GM18909 (cell line): Measurements from ENCODE around the gene MTCH1.
"Not testable (repeated sequence)": the region's sequence is repeated elsewhere in the genome, so short reads cannot be mapped to it uniquely, and the experiment has no call there.

ENCODE experiments used
- ATAC-seq: cut with Tn5 transposase; IDR thresholded peaks from one replicate; pipeline ENCODE4 v1.9.1; 2021; ENCODE audit warnings: mild to moderate bottlenecking; ENCODE audit not compliant: unreplicated experiment, poor library complexity

MTCH1 gene

DNA sequence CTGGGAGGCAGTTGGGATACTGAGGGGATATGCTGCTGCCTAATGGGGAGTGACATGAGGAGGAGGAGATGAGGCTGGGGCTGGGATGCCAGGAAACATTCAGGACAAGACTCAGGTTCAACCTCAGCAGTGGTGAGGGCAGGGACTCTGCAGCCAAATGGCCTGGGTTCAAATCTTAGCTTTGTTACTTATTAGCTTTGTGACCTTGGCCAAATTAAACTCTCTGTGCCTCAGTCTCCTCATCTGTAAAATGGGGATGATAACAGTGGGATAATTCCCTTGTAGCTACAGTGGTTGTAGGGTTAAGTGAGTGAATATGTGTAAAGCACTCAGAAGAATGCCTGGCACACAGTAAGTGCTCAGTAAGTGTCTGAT, 29.6 kb downstream of the MTCH1 start:
- no peak for ATAC-seq

DNA sequence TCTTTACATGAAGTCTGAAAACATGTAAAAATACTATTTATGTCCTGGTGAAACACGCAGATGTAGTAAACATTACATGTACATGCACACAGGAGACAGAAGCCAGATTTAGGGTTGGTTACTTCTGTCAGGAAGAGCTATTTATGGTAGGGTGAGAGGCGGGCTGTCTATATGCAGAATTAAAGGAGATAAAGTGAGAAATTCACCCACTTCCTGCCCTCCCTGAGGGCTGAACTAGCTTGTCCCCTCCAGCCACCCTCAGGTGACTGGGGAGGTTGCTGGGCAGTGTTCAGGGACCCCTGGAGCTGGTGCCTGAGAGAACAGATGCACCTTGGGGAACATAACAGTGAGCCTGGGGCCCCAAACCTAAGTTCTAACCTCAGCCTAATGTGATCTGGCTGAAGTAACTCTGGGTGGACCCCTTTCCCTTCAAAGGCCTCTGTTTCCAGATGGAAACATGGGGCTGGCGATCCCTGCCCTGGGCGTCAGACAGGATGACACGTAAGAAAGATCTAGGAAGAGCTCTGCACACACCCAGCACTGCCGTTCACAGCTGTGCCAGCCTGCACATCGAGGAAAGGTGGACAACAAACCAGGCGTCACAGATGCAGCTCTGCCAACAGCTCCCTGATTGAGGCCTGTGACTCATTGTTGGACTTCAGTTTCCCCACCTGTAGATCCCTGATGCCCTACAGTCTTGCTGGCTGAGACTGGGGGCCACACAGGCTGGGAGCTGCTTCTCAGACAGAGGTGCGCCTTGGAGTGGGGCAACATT, 30.1 kb downstream of the MTCH1 start:
- ATAC-seq: no peak

GRCh38 chr6:36955136-36955535, 30.9 kb downstream of the MTCH1 start:
- ATAC-seq: no peak

DNA sequence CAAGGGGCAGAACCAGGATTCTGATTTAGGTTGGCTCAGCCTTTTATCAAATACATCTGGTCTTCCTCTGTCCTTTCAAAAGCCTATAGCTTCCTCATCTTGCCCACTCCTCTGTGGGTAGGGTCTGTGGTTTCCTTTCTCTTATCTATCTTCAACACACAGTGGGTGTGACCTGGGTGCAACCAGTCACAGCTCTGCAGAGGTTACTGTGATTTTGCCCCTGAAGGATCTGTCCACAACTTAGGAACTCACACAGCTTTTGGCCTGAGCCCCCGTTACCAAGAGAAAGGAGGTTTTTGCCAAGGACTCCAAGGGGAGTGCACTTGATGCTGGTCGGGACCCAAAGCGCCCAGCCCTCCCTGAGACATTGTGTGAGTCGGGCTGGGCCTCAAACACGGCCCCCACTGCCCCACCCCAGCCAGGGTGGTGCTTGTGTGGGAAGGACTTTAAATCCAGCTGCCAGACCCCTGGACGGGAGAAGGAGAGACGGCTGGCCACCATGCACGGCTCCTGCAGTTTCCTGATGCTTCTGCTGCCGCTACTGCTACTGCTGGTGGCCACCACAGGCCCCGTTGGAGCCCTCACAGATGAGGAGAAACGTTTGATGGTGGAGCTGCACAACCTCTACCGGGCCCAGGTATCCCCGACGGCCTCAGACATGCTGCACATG, 31.6 kb downstream of the MTCH1 start, which contains the start of gene PI16:
TSS of gene PI16 (plus strand) at position 477 of the 670 bp plus-strand sequence. CDS start at position 500, 23 bp downstream.
- ATAC-seq: no peak

DNA sequence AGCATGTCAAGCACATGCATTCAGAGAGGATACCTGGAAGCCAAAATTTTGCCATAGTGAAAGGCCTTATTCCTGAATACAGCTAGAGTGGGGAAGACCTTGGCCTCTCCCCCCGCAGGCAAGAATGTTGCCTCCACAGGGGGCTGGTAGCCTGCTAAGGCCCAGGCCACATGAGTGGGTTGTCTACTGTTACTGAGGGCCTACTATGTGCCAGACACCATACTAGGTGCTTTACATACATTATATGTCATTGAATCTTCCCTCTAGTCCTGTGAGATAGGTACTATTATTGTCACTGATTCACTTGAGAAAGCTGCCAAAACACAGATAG, 32.1 kb downstream of the MTCH1 start:
- ATAC-seq: no peak

DNA sequence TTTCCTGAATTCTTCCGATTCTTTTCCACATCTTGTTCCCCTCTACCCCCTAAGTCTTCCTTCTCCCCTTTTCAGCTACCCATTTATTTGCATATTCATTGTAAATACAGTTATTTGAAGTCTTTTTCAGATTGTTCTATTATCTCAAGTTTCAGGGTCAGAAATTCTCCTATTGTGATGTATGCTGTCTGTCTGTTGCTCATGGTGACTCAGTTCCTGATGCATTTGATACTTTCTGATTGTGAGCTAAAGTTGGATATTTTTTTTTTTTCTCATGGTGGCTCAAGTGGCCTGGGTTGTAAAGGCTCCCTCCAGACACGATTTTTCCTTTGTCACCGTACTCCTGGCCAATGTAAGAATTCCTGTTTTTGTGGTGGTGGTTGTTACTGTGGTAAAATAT, 36.4 kb downstream of the MTCH1 start:
- no peak for ATAC-seq

GRCh38 chr6:36949076-36949475, 36.9 kb downstream of the MTCH1 start:
- not testable (repeated sequence) for ATAC-seq

DNA sequence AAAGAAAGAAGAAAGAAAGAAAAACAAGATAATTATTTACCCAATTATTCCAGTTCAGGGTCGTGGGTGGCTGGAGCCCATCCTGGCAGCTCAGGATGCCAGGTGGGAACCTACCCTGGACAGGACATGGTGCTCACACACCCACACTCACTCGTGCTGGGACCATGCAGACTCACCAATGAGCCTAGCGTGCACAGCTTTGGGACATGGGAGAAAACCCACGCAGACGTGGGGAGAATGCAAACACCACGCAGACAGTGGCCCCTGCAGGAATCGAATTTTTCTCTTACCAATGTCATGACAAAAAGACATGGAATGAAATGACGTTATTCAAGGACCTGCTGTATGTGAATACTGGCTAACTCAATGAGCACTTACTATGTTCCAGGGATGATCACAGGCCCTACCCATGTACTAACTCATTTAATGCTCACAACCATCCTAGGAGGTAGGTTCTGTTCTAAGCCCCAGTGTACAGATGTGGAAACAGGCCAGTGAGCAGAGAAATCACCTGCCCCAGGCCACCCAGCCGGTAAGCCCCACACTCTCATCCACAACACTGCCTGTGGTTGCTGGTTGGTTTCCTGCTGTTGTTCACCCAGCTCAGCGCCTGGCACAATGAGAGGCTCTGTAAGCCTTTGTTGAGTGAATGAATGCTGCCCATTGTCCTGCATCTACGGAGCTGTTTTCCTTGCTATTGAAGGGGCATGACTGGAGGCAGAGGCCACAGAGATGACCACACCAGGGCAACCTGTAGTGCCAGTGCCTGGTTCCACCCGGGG, 38.2 kb downstream of the MTCH1 start:
- ATAC-seq: no peak

DNA sequence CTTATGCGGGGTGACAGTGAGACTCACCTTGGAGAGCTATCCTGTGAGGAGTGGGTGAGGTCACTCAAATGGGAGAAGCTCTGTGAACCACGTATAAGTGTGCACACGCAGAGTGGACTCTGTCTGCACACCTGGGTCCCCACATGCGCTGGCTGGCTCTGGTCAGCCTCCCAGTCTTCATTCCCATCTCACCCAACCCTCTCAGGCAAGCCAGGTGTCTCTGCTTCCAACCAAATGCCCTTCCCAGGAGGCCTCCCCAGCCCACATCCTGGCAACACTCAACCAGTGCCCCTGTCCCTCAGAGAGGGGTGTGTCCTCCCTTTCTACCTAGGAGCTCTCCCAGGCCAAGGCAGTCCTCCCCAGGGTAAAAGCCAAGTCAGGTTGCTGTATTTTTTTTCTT, 39.5 kb downstream of the MTCH1 start:
- ATAC-seq: no peak

DNA sequence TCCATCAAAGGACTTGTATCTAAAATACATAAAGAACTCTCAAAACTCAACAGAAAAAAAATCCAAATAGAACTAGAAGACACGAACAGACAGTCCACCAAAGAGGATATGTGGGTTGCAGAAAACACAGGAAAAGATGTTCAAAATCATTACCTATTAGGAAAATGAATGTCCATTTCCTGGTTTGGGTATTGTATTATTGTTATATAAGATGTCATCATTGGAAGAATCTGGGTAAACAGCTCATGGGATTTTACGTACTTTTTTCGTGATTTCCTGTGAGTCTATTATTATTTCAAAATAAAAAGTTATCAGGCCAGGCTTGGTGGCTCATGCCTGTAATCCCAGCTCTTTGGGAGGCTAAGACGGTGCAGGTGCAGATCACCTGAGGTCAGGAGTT, 40.7 kb downstream of the MTCH1 start:
- ATAC-seq: no peak

DNA sequence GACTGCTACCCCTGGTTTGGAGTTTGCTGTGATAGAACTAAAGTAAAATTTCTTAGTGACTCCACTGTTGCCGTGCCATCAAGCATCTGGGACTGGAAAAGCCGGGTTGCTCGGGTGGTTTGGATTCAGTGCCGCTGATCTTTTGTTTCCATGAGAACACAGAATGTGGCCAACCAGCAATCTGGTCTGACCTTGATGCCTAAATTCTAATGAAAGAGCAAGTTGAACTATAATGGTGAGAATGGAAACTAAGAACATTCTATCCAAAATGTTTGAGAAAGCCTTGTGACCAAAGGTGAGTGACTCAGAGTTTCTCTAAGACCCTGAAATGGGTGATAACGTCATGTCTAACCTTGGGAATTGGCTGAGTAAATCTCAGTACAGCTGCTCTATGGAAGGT, 41.3 kb downstream of the MTCH1 start:
- ATAC-seq: no peak

DNA sequence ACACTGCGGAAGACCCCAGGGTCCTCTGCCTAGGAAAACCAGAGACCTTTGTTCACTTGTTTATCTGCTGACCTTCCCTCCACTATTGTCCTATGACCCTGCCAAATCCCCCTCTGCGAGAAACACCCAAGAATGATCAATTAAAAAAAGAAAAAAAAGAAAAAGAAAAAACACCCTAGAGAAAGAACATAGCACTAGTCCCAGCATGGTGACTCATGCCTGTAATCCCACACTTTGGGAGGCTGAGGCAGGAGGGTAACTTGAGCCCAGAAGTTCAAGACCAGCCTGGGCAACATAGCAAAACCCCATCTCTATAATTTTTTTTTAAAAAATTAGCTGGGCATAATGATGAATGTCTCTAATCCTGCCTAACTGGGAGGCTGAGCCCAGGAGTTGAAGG, 43.7 kb downstream of the MTCH1 start:
- ATAC-seq: not testable (repeated sequence)

GRCh38 chr6:36941561-36941960, 44.4 kb downstream of the MTCH1 start:
- not testable (repeated sequence) for ATAC-seq

DNA sequence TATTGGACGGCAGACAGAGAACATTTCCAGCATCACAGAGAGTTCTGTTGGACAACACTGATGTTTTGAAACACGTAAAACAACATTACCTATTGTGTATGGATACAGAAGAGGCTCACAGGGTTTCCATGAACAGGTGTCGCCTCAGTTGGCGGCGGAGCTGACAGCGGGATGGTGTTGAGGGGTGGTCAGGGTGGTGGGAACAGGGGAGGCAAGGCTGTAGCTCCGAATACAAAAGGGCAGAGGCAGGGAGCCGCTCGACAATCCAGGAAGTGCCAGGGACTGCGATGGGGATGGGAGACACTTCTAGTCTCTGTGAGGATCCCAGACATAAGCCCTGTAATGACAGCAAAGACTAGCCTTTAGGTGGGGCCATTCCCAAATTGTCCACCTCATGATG, 46.0 kb downstream of the MTCH1 start:
- no peak for ATAC-seq

DNA sequence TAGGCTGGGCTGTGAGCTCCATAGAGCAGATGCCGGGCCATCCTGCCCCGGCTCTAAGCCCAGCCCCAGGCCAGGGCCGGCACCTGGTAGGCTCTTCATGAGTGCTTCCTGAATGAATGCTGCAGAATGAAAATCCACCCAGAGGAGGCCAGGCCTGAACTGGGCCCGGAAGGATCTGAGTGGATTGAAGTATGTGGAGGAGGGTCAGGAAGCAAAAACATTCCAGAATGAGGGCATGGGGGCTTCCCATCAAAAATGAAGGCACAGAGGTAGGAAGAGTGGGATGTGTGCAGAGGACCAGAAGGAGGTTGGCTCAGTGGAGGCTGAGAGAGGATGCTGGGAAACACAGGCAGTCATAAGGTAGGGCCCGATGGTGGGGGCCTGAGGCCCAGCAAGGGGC, 47.0 kb downstream of the MTCH1 start:
- ATAC-seq: not testable (repeated sequence)

DNA sequence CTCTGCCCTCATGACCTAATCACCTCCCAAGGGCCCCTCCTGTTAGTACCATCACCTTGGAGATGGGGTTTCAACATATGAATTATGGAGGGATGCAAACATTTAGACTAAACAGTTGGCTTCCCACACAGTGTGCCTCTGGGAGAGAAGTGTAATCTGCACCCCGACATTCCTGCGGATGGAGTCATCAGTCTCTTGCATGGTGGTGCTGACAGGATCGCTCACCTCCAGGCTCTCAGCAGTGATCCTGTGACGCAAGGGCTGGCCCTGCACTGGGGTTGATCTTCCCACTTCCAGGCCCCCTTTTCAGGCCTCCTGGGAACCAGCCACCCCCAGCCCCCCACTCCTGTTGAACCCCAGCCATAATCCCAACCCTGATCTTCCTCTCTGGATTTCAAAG, 47.5 kb downstream of the MTCH1 start:
- ATAC-seq: no peak

DNA sequence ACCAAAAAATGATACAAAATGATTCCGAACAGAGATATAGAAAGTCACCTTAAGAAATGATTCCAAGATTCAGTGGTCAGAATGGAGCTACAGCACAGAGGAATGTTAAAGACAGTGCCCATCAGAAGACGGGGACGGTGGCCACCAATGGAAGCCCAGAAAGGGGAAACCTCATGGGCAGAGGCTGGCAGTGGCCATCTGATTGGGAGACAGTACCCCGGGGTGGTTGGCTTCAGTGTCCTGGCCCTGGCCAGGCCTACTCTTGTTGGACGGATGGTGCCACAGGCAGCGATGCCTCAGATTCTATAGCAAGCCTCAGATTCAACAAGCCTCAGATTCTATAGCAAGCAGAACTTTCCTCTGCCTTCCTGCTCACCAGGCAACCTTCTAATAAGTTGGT, 48.1 kb downstream of the MTCH1 start:
- ATAC-seq: no peak

GRCh38 chr6:36936824-36937223, 49.2 kb downstream of the MTCH1 start:
- no peak for ATAC-seq

- ATAC-seq: no peak
Observed at GRCh38 chr6:36934901-36935300, 51.1 kb downstream of the MTCH1 start.

- no peak for ATAC-seq
Observed at GRCh38 chr6:36933519-36933918, 52.5 kb downstream of the MTCH1 start.

DNA sequence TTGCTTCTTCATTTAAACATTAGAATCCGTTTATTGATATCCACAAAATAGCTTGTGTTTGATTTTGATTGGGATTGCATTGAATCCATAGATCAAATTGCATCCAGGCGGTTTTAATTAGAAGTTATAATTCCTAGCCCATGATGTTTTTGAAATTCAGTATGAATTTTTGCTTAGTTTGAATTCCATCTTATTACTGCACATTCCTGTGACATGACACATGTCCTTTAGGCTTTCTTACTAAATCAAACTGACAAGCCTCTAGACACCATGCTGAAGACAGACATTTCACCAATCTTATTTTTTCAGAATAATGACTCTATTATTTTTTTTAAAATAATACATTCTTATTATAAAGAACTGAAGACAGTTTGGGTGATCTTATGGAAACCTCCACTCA, 52.9 kb downstream of the MTCH1 start:
- ATAC-seq: no peak
